Smooth muscle cell (in vitro differentiated cells): Measurements from ENCODE around the gene WDR36. TPM values are rescaled to one million over a fixed set of nuclear protein-coding genes. Genes with fewer than 3 reads are reported as not detected.

Experiments used
- DNase-seq: peaks from one replicate; lab custom pipeline; 2025; ENCODE audit not compliant: unreplicated experiment; lab: John Stamatoyannopoulos, UW
- H2AFZ ChIP-seq: fragments of 200-600 bp; sonication (generic); 2 replicates; pipeline ENCODE4 v1.6.0; 2016; ENCODE audit warnings: antibody characterized with exemption, low read depth, mild to moderate bottlenecking
- H3F3A ChIP-seq: fragments of 200-600 bp; sonication (generic); 2 replicates; pipeline ENCODE4 v1.6.0; 2017; ENCODE audit warnings: antibody characterized with exemption, low read depth
- H3K27ac ChIP-seq: fragments of 200-600 bp; sonication (generic); 2 replicates; pipeline ENCODE4 v1.5.1; 2016; ENCODE audit warnings: low read depth, mild to moderate bottlenecking
- H3K27me3 ChIP-seq: fragments of 200-600 bp; sonication (generic); 2 replicates; pipeline ENCODE4 v1.6.1; 2016; ENCODE audit warnings: low read depth, mild to moderate bottlenecking
- H3K36me3 ChIP-seq: fragments of 200-600 bp; sonication (generic); 2 replicates; pipeline ENCODE4 v1.5.1; 2016; ENCODE audit warnings: low read depth
- H3K4me1 ChIP-seq: fragments of 200-600 bp; sonication (generic); 2 replicates; pipeline ENCODE4 v1.5.1; 2016; ENCODE audit warnings: low read depth
- H3K4me2 ChIP-seq: fragments of 200-600 bp; sonication (generic); 2 replicates; pipeline ENCODE4 v1.6.0; 2016; ENCODE audit warnings: mild to moderate bottlenecking
- H3K4me3 ChIP-seq: fragments of 200-600 bp; sonication (generic); 2 replicates; pipeline ENCODE4 v1.5.1; 2016; ENCODE audit warnings: mild to moderate bottlenecking
- H3K79me2 ChIP-seq: fragments of 200-600 bp; sonication (generic); 2 replicates; pipeline ENCODE4 v1.6.0; 2016; ENCODE audit warnings: low read depth, mild to moderate bottlenecking
- H3K9ac ChIP-seq: fragments of 200-600 bp; sonication (generic); 2 replicates; pipeline ENCODE4 v1.6.0; 2016; ENCODE audit warnings: low read depth
- H3K9me3 ChIP-seq: fragments of 200-600 bp; sonication (generic); replicated peaks from 2 replicates; pipeline ENCODE4 v1.5.1; 2016; ENCODE audit warnings: low read depth
- H4K20me1 ChIP-seq: fragments of 200-600 bp; sonication (generic); 2 replicates; pipeline ENCODE4 v1.6.0; 2016; ENCODE audit warnings: low read depth
- WGBS: methylation state at CpG from one replicate; pipeline ENCODE4 v1.1.7; 2016; ENCODE audit warnings: low lambda C conversion rate; 5-methylcytosine and 5-hydroxymethylcytosine counted together
- polyA plus RNA-seq: library from polyadenylated mRNA; unstranded; fragments of >200 nt; fragmentation: Nextera tagmentation; extraction: Ambion mirVana; gene quantifications from 2 replicates; pipeline ENCODE4 v1.2.1, GENCODE V29; 2016
- total RNA-seq: library from RNA; depleted of rRNA; stranded (reverse); fragments of >200 nt; gene quantifications from 2 replicates; pipeline ENCODE4 v1.2.3, GENCODE V29; 2014
- TF ChIP-seq, protein P1 (sequence below): fragments of 200-600 bp; sonication (generic); IDR thresholded peaks from 2 replicates; pipeline ENCODE4 v1.5.1; 2017; ENCODE audit warnings: borderline replicate concordance, mild to moderate bottlenecking, antibody characterized with exemption; ENCODE audit not compliant: insufficient read depth, poor library complexity, severe bottlenecking

WDR36 gene
- total and polyA plus RNA-seq, 2 experiments from 2014 or later, result 10.8 to 45.3 TPM

DNA sequence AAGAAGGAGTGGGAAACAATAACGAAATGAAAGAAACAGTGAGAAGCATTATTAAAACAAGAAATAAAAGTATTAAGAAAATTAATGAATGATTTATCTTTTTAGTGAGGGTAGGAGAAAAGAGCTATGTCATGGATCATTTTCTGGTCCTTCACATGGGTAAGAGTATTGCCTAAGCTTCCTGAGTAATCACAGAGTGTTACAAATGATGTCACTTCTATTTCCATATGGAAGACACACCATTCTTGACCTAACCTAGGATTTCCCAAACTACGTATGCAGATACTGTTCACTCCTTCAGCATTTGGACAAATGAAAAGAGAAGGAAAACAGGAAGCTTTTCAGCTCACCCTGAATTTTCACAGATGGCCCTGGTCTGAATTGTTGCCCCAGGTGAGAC, 23.9 kb upstream of the WDR36 start:
- no peak overlapping the region for H2AFZ ChIP-seq
- H3K4me3 ChIP-seq, result no peak overlapping the region
- H3K9ac ChIP-seq, result no peak overlapping the region
- DNase-seq, result no peak
- H3K79me2 ChIP-seq, result no peaks in the 10 kb centered on the region
- TF ChIP-seq, protein P1, sequence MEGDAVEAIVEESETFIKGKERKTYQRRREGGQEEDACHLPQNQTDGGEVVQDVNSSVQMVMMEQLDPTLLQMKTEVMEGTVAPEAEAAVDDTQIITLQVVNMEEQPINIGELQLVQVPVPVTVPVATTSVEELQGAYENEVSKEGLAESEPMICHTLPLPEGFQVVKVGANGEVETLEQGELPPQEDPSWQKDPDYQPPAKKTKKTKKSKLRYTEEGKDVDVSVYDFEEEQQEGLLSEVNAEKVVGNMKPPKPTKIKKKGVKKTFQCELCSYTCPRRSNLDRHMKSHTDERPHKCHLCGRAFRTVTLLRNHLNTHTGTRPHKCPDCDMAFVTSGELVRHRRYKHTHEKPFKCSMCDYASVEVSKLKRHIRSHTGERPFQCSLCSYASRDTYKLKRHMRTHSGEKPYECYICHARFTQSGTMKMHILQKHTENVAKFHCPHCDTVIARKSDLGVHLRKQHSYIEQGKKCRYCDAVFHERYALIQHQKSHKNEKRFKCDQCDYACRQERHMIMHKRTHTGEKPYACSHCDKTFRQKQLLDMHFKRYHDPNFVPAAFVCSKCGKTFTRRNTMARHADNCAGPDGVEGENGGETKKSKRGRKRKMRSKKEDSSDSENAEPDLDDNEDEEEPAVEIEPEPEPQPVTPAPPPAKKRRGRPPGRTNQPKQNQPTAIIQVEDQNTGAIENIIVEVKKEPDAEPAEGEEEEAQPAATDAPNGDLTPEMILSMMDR, result no peak
- H3K27ac ChIP-seq, result no peak overlapping the region
- peaks cover 4% of the 10 kb centered on the region for H3F3A ChIP-seq
- no peak overlapping the region for H3K4me2 ChIP-seq
- no peaks in the 10 kb centered on the region for H3K4me1 ChIP-seq
- peaks cover 65% of the 10 kb centered on the region for H3K27me3 ChIP-seq
- H4K20me1 ChIP-seq, result no peaks in the 10 kb centered on the region
- no peaks in the 10 kb centered on the region for H3K9me3 ChIP-seq
- WGBS, result 80% methylated on average over 2 of the region's 2 CpGs
- no peaks in the 10 kb centered on the region for H3K36me3 ChIP-seq

DNA sequence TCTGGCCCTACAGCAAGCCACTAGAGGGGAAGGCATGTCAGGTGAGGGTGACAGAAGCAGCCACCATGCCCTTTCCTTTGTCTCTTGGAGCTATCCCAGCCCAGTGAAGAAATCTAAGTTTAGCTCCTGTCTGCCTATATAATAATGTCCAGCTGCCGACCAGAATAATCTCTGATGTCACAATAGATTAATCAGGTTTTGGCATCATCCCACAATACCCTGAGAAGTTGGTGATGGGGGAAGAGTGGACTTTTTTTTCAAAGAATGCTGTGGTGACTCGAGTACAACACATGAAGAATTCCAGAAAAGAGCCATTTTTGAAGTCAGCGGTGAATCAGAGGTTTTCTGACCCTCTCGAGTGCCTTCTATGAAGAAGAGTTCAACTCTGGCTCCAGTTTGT, 22.3 kb upstream of the WDR36 start:
- H3K27ac ChIP-seq, result no peak overlapping the region
- H3F3A ChIP-seq, result peaks cover 4% of the 10 kb centered on the region
- H2AFZ ChIP-seq, result peak overlapping the region; percentile 84
- WGBS, result 52% methylated on average over 4 of the region's 4 CpGs
- H4K20me1 ChIP-seq, result no peaks in the 10 kb centered on the region
- no peaks in the 10 kb centered on the region for H3K36me3 ChIP-seq
- DNase-seq, result no peak
- no peak overlapping the region for H3K9ac ChIP-seq
- peaks cover 7% of the 10 kb centered on the region for H3K4me1 ChIP-seq
- H3K27me3 ChIP-seq, result peaks cover 75% of the 10 kb centered on the region
- no peaks in the 10 kb centered on the region for H3K9me3 ChIP-seq
- H3K4me2 ChIP-seq, result peak overlapping the region; percentile 89
- TF ChIP-seq, protein P1, result no peak
- peak overlapping the region; percentile 44 for H3K4me3 ChIP-seq
- no peaks in the 10 kb centered on the region for H3K79me2 ChIP-seq

DNA sequence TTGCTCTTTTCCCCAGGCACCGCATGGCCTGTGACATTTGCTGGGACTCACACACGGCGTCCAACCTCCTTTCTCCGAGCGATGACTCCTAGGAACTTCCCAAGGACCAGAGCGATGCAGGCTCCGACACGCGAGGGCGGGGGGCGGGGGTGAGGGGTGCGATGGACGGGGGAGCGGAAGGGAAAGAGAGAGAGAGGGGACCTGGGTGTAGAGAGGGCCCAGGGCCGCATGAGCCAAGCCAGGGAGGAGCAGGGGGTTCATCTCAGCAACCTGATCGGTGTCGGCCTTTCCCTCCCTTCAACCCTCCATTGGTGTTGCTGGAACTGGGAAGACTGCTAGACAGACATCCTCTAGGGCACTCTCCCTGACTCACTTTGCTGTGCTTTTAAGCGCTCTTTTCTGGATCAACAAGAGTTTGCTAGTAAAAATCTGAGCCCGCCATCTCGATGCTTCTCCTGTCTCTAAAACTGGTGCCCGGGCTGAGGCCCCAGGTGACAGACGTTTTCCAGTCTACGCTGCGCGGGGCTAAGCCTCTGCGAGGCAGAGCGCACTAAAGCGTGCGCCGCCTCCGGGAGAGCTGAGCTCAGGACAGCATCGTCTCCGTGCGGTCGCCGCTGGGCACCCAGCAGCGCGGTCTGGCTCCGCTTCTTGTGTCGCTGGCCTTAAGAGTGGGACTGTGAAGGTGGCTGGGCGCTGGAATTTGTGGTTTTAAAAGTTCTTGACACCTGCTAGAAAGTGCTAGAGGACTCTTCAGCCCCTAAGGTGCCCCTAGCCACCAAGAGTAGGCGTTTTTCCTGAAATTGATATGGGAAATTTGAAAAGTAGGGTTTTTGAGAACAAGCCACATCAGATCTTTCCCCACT, 21.6 kb upstream of the WDR36 start:
- Histone ChIP-seq H3K36me3 (no peaks in the 10 kb centered on the region), H3K4me2 (peak overlapping the region; percentile 89), H3K4me1 (peaks cover 7% of the 10 kb centered on the region), H3K27ac (no peak overlapping the region), H3K4me3 (peak overlapping the region; percentile 44), H4K20me1 (no peaks in the 10 kb centered on the region), H3K9ac (no peak overlapping the region), H3K9me3 (no peaks in the 10 kb centered on the region), H2AFZ (peak overlapping the region; percentile 84), H3K27me3 (peaks cover 75% of the 10 kb centered on the region), H3F3A (peaks cover 4% of the 10 kb centered on the region), H3K79me2 (no peaks in the 10 kb centered on the region)
- TF ChIP-seq, protein P1, result no peak
- 10% methylated on average over 40 of the region's 42 CpGs for WGBS
- DNase-seq, result peak; percentile 24

DNA sequence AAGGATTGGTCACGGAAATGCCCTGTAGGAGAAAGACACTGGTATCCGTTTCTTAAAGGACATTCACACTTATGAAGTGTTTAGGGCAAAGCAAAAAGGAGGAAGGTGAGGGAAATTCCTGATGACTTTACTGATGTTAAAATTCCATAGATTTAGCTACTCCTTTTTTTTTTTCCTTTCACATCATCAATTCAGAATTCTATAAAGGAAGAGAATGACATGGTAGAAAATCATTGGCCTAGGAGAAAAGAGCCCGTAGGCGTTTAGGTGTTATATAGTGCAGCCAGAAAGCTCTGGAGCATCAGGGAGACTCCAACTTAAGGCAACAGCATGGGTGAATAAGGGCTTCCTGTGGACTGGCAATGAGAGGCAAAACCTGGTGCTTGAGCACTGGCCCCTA, 20.7 kb upstream of the WDR36 start, which contains the start of gene TSLP:
Gene TSLP, plus strand, starts transcription at position 301 of the 400 bp plus-strand sequence. CDS start 178 bp downstream, outside the sequence.
- Histone ChIP-seq H4K20me1 (no peaks in the 10 kb centered on the region), H3K4me2 (peak within 1 kb of the TSS; percentile 89), H3K4me3 (peak within 1 kb of the TSS; percentile 44), H3K27ac (no peak within 1 kb of the TSS), H3K36me3 (no peaks in the 10 kb centered on the region), H3K79me2 (no peaks in the 10 kb centered on the region), H3K9me3 (no peaks in the 10 kb centered on the region), H3K4me1 (peaks cover 7% of the 10 kb centered on the region), H3F3A (peaks cover 4% of the 10 kb centered on the region), H2AFZ (peak within 1 kb of the TSS; percentile 84), H3K27me3 (peaks cover 75% of the 10 kb centered on the region), H3K9ac (no peak within 1 kb of the TSS)
- TF ChIP-seq, protein P1, result no peak
- 69% methylated on average over 4 of the region's 4 CpGs for WGBS
- no peak for DNase-seq
